H1 (cell line): ENCODE measurements around the gene AP2A2. TPM values are rescaled to one million over a fixed set of nuclear protein-coding genes. Genes with fewer than 3 reads are reported as not detected.
A peak's percentile ranks its signal among the peaks of the same experiment; 100 is the strongest.

Experiments used
- CTCF ChIA-PET: fragments of 300-600 bp; sonication (Branson Sonifier 250); formaldehyde crosslinking; loops from one replicate; lab custom pipeline; 2021; ENCODE audit not compliant: partially characterized antibody; lab: Charles Lee
- POLR2A ChIA-PET: fragments of 300-600 bp; sonication (Branson Sonifier 250); formaldehyde crosslinking; loops from one replicate; lab custom pipeline; 2021; ENCODE audit warnings: inconsistent platforms; ENCODE audit not compliant: partially characterized antibody; lab: Charles Lee
- DNase-seq, 2 experiments: peaks; one replicate each; pipeline versions ENCODE4 v3.0.0 to v3.0.0-alpha.2; 2010 to 2022; ENCODE audit warnings: low spot score in 2 of 2, low read depth in 1 of 2, mixed read lengths in 1 of 2
- FAIRE-seq: peaks from 2 replicates; lab custom pipeline; 2011; peaks lifted over from hg19 to GRCh38; lab: Jason Lieb, UNC
- H2AFZ ChIP-seq: 2 replicates; pipeline ENCODE4 v1.8.1; 2012; ENCODE audit warnings: low read length, inconsistent platforms
- H2AK5ac ChIP-seq: 2 replicates; pipeline ENCODE4 v1.6.1; 2013; ENCODE audit warnings: low read depth, low read length
- H2BK120ac ChIP-seq: replicated peaks from 2 replicates; pipeline ENCODE3; 2013; ENCODE audit warnings: low read depth, low read length, inconsistent platforms
- H2BK12ac ChIP-seq: 2 replicates; pipeline ENCODE4 v1.6.1; 2013; ENCODE audit warnings: low read depth, low read length
- H2BK15ac ChIP-seq: 2 replicates; pipeline ENCODE4 v1.6.1; 2013; ENCODE audit warnings: low read length
- H2BK20ac ChIP-seq: 2 replicates; pipeline ENCODE4 v1.6.1; 2013; ENCODE audit warnings: low read length
- H2BK5ac ChIP-seq: 2 replicates; pipeline ENCODE4 v1.6.1; 2013; ENCODE audit warnings: low read depth, low read length
- H3K14ac ChIP-seq: 2 replicates; pipeline ENCODE4 v1.6.1; 2013; ENCODE audit warnings: inconsistent platforms; ENCODE audit not compliant: insufficient read length
- H3K18ac ChIP-seq: 2 replicates; pipeline ENCODE4 v1.6.1; 2013; ENCODE audit warnings: low read length; ENCODE audit errors: extremely low read depth
- H3K23ac ChIP-seq: 2 replicates; pipeline ENCODE4 v1.6.1; 2013; ENCODE audit warnings: inconsistent platforms; ENCODE audit not compliant: insufficient read length
- H3K23me2 ChIP-seq: 2 replicates; pipeline ENCODE4 v1.6.1; 2013; ENCODE audit warnings: low read depth, low read length
- H3K27ac ChIP-seq: 2 replicates; pipeline ENCODE4 v1.6.1; 2011; ENCODE audit warnings: low read depth, low read length, inconsistent platforms
- H3K27me3 ChIP-seq, 4 experiments: replicated peaks in 1 of 4; 1 replicate in 1 of 4; 2 replicates in 3 of 4; pipeline versions ENCODE4 v1.6.1 to v1.8.1; 2011 to 2013; ENCODE audit warnings: low read length in 3 of 4, mild to moderate bottlenecking in 3 of 4, inconsistent platforms in 2 of 4, mixed read lengths in 2 of 4, moderate library complexity in 1 of 4; ENCODE audit not compliant: control insufficient read depth in 3 of 4, insufficient read depth in 3 of 4; ENCODE audit errors: extremely low read depth in 1 of 4
- H3K36me3 ChIP-seq, 4 experiments: 2 replicates each; pipeline versions ENCODE4 v1.6.1 to v1.8.1; 2011 to 2013; ENCODE audit warnings: mild to moderate bottlenecking in 4 of 4, low read length in 3 of 4, moderate library complexity in 2 of 4, control low read depth in 1 of 4, inconsistent platforms in 1 of 4; ENCODE audit not compliant: insufficient read depth in 4 of 4, control insufficient read depth in 2 of 4
- H3K4ac ChIP-seq: replicated peaks from 2 replicates; pipeline ENCODE3; 2013; ENCODE audit warnings: low read length, low read depth, mixed read lengths, inconsistent platforms; ENCODE audit not compliant: insufficient read length
- H3K4me1 ChIP-seq, 4 experiments: replicated peaks in 1 of 4; 1 replicate in 1 of 4; 2 replicates in 3 of 4; pipeline versions ENCODE4 v1.6.1 to v1.8.1; 2011 to 2013; ENCODE audit warnings: low read length in 3 of 4, inconsistent platforms in 2 of 4, mixed read lengths in 1 of 4; ENCODE audit not compliant: insufficient read depth in 4 of 4, control insufficient read depth in 3 of 4
- H3K4me2 ChIP-seq, 2 experiments: 2 replicates each; pipeline versions ENCODE4 v1.6.1 to v1.8.1; 2011 to 2013; ENCODE audit warnings: low read depth in 2 of 2, low read length in 2 of 2, control low read depth in 1 of 2, inconsistent platforms in 1 of 2, mild to moderate bottlenecking in 1 of 2; ENCODE audit not compliant: insufficient read depth in 1 of 2
- H3K4me3 ChIP-seq, 4 experiments: fragments of 200-600, 300-600 bp in 1 of 4; sonication (generic), shearing (Covaris generic), sonication (Bioruptor Twin) in 1 of 4; 2 replicates each; pipeline versions ENCODE4 v1.5.1 to v1.8.1; 2011 to 2016; ENCODE audit warnings: low read length in 4 of 4, low read depth in 3 of 4, control low read depth in 2 of 4, inconsistent platforms in 2 of 4, mild to moderate bottlenecking in 2 of 4, mixed read lengths in 1 of 4, moderate library complexity in 1 of 4; ENCODE audit not compliant: insufficient read depth in 2 of 4; ENCODE audit errors: extremely low read depth in 1 of 4
- H3K56ac ChIP-seq: replicated peaks from 2 replicates; pipeline ENCODE3; 2013; ENCODE audit warnings: low read depth, mild to moderate bottlenecking, mixed read lengths, low read length, inconsistent platforms; ENCODE audit not compliant: insufficient read length
- H3K79me1 ChIP-seq: 2 replicates; pipeline ENCODE4 v1.6.1; 2013; ENCODE audit warnings: low read depth, low read length, control low read depth
- H3K79me2 ChIP-seq, 2 experiments: 2 replicates each; pipeline versions ENCODE4 v1.6.1 to v1.8.1; 2012 to 2013; ENCODE audit warnings: low read length in 2 of 2, mild to moderate bottlenecking in 2 of 2, inconsistent platforms in 1 of 2; ENCODE audit not compliant: insufficient read depth in 2 of 2, control insufficient read depth in 1 of 2
- H3K9ac ChIP-seq, 4 experiments: replicated peaks in 1 of 4; 1 replicate in 1 of 4; 2 replicates in 3 of 4; pipeline versions ENCODE4 v1.6.1 to v1.8.1; 2011 to 2013; ENCODE audit warnings: low read depth in 3 of 4, low read length in 3 of 4, control low read depth in 2 of 4, mild to moderate bottlenecking in 2 of 4, moderate library complexity in 2 of 4, inconsistent platforms in 1 of 4; ENCODE audit errors: extremely low read depth in 1 of 4
- H3K9me3 ChIP-seq, 2 experiments: 2 replicates each; pipeline versions ENCODE4 v1.6.1 to v1.8.1; 2012 to 2013; ENCODE audit warnings: mild to moderate bottlenecking in 2 of 2, moderate library complexity in 2 of 2, control low read depth in 1 of 2, inconsistent platforms in 1 of 2, low read depth in 1 of 2, low read length in 1 of 2, mixed read lengths in 1 of 2; ENCODE audit not compliant: insufficient read depth in 2 of 2
- H4K20me1 ChIP-seq, 2 experiments: replicated peaks in 1 of 2; 2 replicates each; pipeline versions ENCODE3 to v1.8.1; 2011 to 2013; ENCODE audit warnings: inconsistent platforms in 2 of 2, low read length in 2 of 2, mild to moderate bottlenecking in 1 of 2; ENCODE audit not compliant: insufficient read depth in 2 of 2, control insufficient read depth in 1 of 2
- H4K5ac ChIP-seq: 2 replicates; pipeline ENCODE4 v1.6.1; 2013; ENCODE audit warnings: low read length, low read depth, mixed read lengths, inconsistent platforms; ENCODE audit not compliant: insufficient read length
- H4K8ac ChIP-seq: 2 replicates; pipeline ENCODE4 v1.8.0; 2013; ENCODE audit warnings: mild to moderate bottlenecking, moderate library complexity, low read length, inconsistent platforms; ENCODE audit not compliant: insufficient read depth; ENCODE audit errors: extremely low read depth
- H4K91ac ChIP-seq: replicated peaks from 2 replicates; pipeline ENCODE3; 2013; ENCODE audit warnings: low read length, mixed read lengths, inconsistent platforms; ENCODE audit not compliant: insufficient read length
- CTBP2 ChIP-seq: IDR thresholded peaks from 2 replicates; pipeline ENCODE4 v1.7.0; 2011; ENCODE audit warnings: borderline replicate concordance, mild to moderate bottlenecking, moderate library complexity, mixed read lengths, low read length; ENCODE audit not compliant: insufficient read depth, insufficient read length
- KDM1A ChIP-seq: fragments of 200-600, 300-600 bp; sonication (generic); IDR thresholded peaks from 2 replicates; pipeline ENCODE4 v1.7.1; 2016; ENCODE audit warnings: mild to moderate bottlenecking, low read length, borderline replicate concordance
- WGBS, 2 experiments: shearing (Covaris generic) in 1 of 2; methylation state at CpG; one replicate each; pipeline versions ENCODE4 v1.1.6 to v1.1.7; 2013 to 2015; ENCODE audit warnings: low lambda C conversion rate in 2 of 2, mixed read lengths in 2 of 2, inconsistent platforms in 1 of 2, low coverage in 1 of 2, missing lambda C conversion rate in 1 of 2; ENCODE audit not compliant: insufficient replicate concordance in 2 of 2, insufficient coverage in 1 of 2, insufficient read length in 1 of 2; ENCODE audit errors: extremely low coverage in 1 of 2, missing lambda C conversion rate in 1 of 2; 5-methylcytosine and 5-hydroxymethylcytosine counted together
- polyA plus RNA-seq, 7 experiments: library from polyadenylated mRNA; depleted of rRNA in 3 of 7; stranded (reverse) in 5 of 7; unstranded in 2 of 7; fragments of >200 nt in 5 of 7; fragments of 200-250 nt in 2 of 7; gene quantifications; 1 replicate in 5 of 7; 2 replicates in 1 of 7; 4 replicates in 1 of 7; pipeline versions ENCODE4 v1.2.1 to v1.2.3, GENCODE V29; 2011 to 2013; ENCODE audit warnings: missing spikeins in 2 of 7, mixed read lengths in 2 of 7
- total RNA-seq: library from RNA; stranded (reverse); fragmentation: NEBNext Ultra II Directional; extraction: Animal tissue kit (Norgen Biotek cat#: 25700); gene quantifications from 2 replicates; pipeline ENCODE4 v1.2.1, GENCODE V29; 2021

The AP2A2 gene
- total and polyA plus RNA-seq, 2 of the 8 experiments (the other 6 are each of a cell fraction or from before 2014, with no cell fraction given) = 50.0 to 65.0 TPM

DNA sequence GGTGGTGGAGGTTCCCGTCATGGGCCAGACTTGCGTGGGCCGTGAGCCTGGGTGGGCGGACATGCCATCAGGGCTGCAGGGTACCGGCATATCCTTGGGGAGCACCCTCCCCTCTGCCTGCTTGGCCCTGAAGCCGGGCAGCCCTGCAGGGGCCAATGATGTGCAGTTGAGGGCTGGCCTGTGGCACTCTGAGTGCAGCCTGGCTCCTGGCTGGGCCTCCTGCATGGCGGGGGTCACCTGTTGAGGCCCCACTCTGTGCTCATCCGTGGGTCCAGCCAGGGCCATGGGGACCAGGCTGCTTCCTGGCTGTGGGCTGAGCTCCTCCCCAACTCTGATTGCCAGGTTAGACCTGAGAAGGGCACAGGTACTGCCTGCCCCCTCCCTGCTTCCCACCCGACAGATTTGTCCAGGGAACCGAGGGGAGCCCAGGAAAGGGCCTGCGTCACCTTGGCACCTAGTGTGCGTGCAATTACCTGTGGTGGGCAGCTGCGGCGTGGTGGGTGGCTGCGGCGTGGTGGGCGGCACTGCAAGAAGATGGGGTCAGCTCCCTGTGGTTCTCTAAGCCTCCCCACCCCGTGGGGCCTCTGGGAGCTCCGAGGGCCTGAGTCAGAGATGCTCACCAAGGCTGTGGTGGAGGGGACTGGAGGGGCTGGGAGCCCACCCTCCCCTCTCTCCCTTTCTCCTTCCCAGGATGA is 94.7 kb downstream of the AP2A2 start:
- Histone ChIP-seq H3K14ac (no peak overlapping the region), H2BK20ac (no peak overlapping the region), H4K5ac (no peak overlapping the region), H4K91ac (peak overlapping the region; percentile 54), H3K4me3 (no peak overlapping the region), H3K23ac (no peak overlapping the region), H2BK12ac (no peak overlapping the region), H2BK5ac (no peak overlapping the region), H2BK120ac (no peak overlapping the region), H3K4ac (no peak overlapping the region), H3K36me3 (no peaks in the 10 kb centered on the region; a peak in 1 of 8 replicates), H3K4me1 (peaks cover 0 to 2% (median 0%) of the 10 kb centered on the region in 4 experiments; a peak in 1 of 7 replicates), H4K8ac (peak overlapping the region; percentile 16; the same call in 1 of the 2 replicates), H2AK5ac (no peak overlapping the region), H3K79me2 (no peaks in the 10 kb centered on the region), H3K27ac (no peak overlapping the region), H3K4me2 (no peak overlapping the region), H3K23me2 (peaks cover 10% of the 10 kb centered on the region), H3K9me3 (peaks cover 3 to 9% of the 10 kb centered on the region in 2 experiments; a peak in 2 of 4 replicates), H4K20me1 (peaks cover 0 to 12% of the 10 kb centered on the region in 2 experiments), H3K9ac (no peak overlapping the region), H3K56ac (no peak overlapping the region), H3K79me1 (peaks cover 10% of the 10 kb centered on the region), H3K27me3 (peaks cover 0 to 2% (median 0%) of the 10 kb centered on the region in 4 experiments; a peak in 1 of 7 replicates), H2AFZ (no peak overlapping the region), H2BK15ac (no peak overlapping the region), H3K18ac (no peak overlapping the region)
- DNase-seq (no peak), FAIRE-seq (no peak)
- WGBS, 2 experiments = 92% methylated on average over 15 of the region's 19 CpGs; no CpG with 5 or more reads in 1 of the 2 experiments
- ChIA-PET CTCF (interaction anchor here (0.8 to 1.0 kb wide), 3 partner anchors 10 to 620 kb away, joined by 3 read pairs; no protein-coding TSS in a partner anchor), POLR2A (interaction anchor here (1.4 to 1.9 kb wide), 2 partner anchors 16 to 174 kb away, joined by 3 to 4 read pairs; partner anchors contain the start of gene MUC6)
- TF ChIP-seq KDM1A (no peak), CTBP2 (no peak)
